Measurements from ENCODE around the gene ABLIM1.

ABLIM1 gene

GRCh38 chr10:114678820-114679219 lies 20.7 kb upstream of the ABLIM1 start:
- no peak for DNase-seq

GRCh38 chr10:114678336-114678735 lies 20.3 kb upstream of the ABLIM1 start:
- DNase-seq = no peak

DNA sequence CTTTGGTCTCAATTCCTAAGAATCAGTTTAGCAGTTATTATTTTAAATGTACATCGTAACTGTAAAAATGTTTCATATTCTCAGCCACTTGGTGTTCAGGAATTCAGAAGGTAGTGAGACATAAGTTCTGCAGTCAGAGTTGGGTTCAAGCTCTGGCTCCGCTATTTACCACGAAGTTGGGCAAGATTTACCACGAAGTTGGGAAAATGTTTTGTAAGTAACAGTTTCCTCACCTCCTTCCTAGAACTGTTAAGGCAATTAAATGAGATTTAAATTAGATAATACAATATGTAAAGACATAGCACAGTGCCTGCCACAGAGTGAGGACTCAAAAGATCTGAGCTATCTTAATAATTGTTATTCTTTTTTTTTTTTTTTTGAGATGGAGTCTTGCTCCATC lies 16.3 kb upstream of the ABLIM1 start:
- no peak for DNase-seq

DNA sequence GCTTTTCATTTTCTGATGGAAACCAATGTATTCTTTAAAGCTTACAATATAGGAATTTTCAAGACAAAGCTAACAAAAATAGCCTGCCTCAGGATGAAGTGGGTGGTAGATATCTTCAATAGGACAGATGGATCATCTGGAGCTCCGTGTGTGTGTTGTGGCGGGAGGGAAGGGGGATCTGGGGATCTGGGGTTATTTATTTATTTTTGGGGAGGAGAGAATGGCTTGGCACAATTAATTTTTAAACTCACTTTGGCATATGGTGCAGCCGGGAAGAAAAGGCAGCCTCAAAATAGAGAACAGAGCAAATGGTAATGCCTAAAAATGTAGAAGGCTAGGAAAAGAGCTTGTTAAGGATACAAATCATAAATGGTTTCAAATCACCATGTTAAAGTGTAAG lies 11.6 kb upstream of the ABLIM1 start:
- DNase-seq = no peak

DNA sequence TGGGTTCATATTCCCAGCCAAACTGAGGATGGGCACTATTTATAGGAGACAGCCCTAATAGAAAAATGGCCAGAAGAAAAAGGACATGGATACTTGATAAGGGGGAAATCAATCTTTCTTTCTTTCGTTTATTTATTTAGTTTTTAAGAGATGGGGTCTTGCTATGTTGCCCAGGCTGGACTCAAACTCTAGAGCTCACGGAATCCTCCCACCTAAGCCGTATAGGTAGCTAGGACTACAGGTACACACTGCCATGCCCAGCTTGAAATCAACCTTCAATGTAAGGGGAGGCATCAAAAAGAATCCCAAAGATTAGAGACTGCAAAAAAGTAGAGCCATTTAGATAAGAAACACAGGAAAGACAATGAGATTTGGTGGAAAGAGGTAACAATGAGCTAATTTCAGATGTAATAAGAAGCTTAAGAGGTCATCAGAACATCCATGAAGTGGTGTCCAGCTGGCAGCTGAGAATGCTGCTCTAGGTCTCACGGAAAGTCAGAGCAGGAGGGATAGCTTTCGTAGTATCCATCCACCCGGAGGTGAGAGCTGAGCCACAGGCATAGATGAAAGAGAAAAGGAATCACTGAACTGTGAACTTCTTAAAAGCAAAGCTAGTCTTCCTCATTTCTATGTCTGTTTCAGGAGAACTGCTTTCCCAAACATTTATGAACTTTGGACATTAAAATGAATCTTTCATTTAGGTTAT lies 10.5 kb upstream of the ABLIM1 start:
- DNase-seq = no peak

DNA sequence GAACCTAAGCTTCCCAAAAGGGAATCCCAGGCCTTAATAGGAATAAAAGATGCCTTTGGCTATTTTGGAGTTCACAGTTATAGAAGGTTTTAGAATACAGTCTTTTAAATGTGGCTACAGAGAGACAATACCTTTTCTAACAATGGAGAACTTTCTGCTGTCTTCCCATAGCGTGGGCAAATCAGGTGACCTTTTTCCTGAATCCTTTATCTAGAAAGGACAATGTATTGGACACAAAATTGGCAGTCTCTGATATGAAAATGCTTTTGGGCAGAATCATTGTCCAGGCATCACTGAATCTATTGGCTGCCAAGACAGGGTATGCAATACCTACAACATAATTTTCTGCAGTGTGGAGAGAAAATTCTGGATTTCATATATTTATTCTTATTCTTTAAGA lies 7.8 kb upstream of the ABLIM1 start:
- no peak for DNase-seq

- no peak for DNase-seq
Measured at GRCh38 chr10:114665406-114665805, 7.3 kb upstream of the ABLIM1 start.

DNA sequence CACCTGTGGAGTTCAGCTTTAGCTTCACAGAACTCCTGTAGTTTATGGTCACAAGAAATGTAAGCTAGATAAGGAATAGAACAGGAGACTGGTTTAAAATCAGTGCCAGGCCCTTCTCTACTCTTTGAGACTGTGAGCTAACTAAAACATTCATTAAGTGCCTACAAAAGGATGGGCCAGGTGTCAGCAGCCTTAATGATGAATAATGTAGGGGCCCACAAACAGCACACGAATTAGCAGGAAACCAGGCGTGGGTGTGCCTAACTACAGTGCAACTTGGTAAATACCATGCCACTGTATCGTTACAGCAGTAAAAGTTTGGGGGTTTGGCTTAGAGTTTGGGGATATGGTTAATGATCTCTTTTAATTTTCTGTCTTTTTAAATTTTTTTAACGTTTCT lies 6.1 kb upstream of the ABLIM1 start:
- no peak for DNase-seq

DNA sequence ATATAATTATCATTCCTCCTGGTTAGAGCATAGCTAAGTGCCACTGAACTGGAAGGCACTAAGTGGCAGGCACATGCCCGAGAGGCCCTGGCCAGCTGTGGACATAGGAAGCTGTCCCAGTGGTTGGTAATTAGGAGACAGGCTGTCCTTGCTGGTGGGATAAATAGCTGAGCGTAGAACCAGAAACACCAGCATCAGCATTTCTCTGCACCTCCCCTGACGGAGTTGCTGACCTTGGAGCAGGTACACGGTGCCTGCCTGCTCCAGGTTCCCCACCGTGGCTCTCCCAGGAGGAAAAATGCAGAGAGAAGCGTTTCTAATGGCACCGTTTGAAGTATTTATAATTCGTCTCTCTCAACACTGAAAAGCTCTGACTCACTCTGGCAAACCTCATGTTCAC lies 5.6 kb upstream of the ABLIM1 start:
- no peak for DNase-seq

DNA sequence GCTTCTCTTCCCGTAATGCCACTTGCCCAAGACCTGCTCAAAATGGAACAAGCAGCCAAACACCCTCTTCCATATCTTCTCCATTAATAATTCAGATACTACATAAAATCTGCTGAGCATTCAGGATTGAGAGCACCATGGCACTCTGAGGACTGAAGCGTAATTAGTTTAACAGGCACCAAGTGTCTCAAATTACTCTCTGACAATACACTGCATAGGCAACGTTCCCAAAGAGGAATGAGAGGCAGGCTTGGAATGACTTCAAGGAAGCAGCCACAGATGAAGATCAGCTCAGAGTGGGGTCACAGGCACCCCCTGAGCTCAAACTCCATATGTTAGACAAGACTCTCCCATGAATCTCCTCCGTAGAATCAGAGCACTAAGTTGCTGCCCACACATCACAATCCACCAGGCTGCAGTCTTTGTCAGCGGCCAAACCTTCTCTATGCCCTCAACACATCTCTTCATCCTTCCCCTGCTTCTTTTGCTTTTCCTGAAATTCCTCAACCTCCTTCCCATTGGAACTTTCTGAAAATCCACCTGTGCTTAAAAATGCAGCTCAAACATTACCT lies 4.7 kb upstream of the ABLIM1 start:
- no peak for DNase-seq

DNA sequence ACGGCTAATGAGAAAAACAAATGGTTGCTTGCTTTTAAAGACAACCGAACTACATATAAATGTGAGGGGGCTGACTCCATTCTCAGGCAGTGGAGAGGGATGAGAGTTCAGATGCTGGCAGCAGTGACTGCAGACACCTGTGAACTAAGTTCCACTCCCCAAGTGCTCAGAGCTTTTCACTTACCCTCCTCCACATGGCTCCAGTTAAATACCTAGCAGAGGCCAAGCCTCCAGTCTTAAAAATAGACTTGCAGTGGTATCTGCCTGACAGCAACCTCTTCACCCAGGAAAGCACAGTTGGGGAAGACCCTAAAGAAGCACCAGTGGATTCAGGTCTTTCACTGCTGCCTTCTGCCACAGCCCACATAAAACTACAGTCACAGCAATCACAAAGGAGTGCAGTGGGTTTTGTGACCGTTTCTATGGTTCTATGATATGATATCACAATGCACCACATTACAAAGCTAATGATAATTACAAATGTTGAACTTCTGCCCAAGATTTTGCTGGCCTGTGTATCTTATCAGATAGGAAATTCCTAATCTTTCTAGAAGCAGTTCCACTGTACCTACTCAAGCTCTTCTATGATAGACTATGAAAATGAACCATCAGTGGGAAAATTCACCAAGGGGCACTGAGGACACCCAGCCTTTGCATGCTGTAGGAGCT lies 3.3 kb upstream of the ABLIM1 start:
- no peak for DNase-seq

GRCh38 chr10:114655671-114656070 lies 2.4 kb downstream of the ABLIM1 start:
- DNase-seq = no peak

DNA sequence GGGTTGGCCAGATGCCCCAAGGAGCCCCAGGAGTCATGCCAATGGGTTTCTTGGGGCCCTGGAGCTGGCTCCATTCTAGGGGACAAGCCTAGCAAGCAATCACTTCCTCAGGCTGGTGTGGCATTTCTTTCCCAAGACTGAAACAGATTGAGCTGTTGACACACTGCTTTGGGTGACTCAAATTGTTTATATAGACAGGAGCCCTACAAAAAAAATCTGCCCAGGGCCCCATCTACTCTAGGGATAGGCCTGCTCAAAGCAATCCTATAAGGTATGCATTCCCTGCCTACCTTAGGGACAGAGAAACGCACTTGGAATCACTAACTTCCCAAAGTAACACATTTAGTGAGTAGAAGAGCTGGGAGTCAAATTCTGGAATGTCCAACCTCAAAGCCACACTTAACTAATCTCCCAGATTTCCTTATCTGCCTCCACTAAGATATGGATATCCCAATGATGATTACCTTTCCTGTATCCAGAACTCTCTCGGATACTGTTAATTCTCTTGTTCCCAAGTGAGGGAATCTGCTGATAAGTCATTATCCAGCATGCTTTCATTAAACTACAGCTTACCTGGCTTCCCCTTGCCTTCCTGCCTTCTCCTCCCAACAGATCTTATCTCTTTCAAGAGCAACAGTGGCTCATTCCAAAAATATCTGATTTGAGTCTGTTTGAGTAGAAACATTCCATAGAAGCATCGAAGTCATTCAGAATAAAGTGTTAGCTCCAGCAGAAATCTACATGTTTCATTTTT lies 3.1 kb downstream of the ABLIM1 start:
- no peak for DNase-seq

- no peak for DNase-seq
Measured at GRCh38 chr10:114653926-114654325, 4.1 kb downstream of the ABLIM1 start.

GRCh38 chr10:114652402-114653368 lies 5.4 kb downstream of the ABLIM1 start:
- DNase-seq = no peak

DNA sequence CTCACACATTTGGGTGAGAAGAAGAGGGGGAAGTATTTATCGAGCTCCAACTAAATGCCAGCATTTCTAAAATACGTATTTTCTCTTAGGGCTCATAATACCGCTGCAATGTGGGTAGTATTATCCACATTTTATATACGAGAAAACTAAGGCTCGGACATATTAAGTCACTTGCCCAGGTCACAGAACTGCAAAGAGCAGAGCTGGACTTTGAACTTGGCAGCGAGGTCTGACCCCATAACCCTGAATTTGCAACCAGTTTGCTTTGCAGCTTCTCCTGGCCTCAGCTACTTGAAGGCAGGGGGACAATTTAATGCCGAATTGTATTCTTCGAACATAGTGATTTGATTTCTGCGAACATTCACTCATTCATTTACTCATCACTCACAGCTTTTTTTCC lies 7.2 kb downstream of the ABLIM1 start:
- DNase-seq = no peak

DNA sequence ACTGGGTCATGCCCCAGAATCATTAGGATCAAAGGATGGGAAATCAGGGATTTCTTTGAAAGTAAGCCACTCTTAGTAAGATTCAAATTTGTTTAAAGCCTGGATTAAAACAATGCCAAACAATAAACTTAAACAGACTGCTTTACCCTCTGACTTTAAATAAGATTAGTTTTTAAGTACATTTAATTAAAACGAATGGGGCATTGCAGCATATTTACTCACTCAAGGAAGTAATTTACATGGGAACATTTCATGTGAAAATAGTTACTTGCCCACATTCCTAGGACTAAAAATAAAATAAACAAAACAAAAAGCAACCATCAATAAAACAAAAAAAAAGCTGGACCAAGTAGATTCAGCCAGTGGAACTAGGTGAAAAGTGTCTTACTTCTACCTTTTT lies 7.8 kb downstream of the ABLIM1 start:
- no peak for DNase-seq

DNA sequence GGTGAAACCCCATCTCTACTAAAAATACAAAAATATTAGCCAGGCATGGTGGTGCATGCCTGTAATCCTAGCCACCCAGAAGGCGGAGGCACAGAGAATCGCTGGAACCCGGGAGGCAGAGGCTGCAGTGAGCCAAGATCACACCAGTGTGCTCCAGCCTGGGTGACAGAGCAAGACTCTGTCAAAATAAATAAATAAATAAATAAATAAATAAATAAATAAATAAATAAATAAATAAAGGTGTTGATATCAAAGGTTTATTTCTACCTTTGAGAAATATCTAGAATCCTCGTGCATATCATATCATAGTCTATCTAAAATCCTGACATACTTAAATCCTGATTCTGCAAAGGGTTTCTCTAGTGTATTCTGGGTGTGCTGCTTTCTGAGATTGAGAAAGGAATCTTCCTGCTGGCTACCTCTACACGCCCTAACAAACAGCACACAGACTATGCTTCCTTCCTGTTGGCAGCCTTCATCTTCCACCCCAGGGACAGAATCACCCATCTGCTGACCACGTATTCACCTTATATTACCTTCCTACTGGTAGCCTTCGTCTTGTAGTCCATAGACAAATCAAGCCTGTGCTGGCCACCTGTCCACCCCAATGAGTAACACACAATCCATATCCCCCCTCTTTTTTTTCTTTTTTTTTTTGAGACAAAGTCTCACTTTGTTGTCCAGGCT lies 8.7 kb downstream of the ABLIM1 start:
- DNase-seq = no peak

DNA sequence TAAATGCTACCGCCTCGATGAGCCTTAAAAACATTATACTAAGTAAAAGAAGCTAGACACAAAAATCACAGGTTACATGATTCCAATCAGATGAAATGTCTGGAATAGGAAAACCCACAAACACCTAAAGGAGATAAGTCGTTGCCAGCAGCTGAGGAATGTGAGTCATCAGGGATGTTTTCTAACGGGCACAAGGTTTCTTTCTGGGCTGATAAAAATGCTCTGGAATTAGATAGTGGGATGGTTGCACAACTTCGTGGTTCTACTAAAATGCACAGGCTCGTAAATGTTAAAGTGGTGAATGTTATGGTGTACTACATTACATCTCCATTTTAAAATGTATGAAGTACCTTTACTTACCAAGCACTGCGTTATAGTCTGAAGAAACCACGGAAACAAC lies 9.7 kb downstream of the ABLIM1 start:
- no peak for DNase-seq

GRCh38 chr10:114647545-114648138 lies 10.4 kb downstream of the ABLIM1 start:
- DNase-seq = no peak

DNA sequence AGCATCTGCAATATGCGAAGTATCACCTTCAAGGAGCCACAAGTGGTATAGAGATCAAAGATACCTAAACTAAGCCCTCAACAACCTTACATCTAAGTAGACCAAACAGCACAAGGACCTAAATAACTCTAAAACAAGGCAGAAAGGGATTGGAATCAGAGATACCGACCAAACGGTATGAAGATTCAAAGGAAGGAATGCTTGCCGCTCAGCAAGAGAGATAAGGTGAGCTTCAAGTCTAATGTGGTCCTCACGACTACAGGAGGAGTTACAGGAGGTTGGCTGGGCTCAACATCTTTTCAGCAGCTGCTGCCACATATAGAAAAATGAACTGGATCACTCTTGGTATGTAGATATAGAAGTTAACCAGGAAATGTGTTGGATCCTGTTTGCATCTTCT lies 11.6 kb downstream of the ABLIM1 start:
- no peak for DNase-seq

GRCh38 chr10:114645706-114646105 lies 12.4 kb downstream of the ABLIM1 start:
- no peak for DNase-seq

Measured in CD4-positive, alpha-beta T cell treated with Interleukin-21 for 1 hour (primary cell).